ENCODE measurements around the gene TNXB.

TNXB gene

DNA sequence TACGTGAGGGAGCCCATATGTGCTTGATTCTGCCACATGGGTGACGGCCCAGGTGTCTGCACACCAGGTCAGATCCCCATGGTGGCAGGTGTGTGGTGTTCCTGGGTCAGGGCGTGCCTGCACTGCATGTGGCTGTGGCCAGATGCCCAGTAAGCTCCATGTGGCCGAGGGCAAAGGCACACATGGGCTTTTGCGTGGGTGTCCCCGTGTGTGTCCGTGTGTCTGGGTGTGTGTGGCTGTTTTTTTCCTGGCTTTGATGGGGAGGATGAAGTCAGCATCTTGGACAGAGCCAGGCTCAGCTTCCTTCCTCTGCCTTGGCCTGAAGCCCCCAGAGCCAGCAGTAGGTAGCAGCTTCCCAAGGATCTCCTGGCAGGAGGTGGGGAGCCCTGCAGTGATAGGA lies 1.5 kb upstream of the TNXB start:
- no peaks in the 10 kb centered on the region for H3K79me2 ChIP-seq (ENCODE audit: insufficient read depth, low read length)

DNA sequence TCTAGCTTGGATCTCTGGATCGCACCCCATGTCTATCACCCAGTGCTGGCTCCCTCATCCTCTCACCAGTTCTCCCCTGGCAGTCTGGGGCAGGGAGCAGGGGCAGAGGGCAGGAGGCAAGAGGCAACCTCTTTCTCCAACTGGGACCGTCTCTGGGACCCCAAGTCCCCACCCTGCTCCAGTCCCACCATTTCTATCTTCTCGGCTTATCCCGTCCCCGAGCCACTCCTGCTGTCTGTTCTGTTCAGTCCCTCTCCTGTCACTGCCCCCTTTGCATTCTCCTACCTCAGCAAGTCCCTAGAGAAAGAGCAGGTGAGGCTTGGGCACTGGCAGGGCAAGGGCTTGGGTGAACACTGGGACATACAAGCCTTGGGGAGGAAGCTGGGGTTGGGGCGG lies 625 bp upstream of the TNXB start:
- Histone ChIP-seq H3K9ac (ENCODE audit: low read length) (no peak overlapping the region), H3K9me3 (ENCODE audit: low read length) (no peaks in the 10 kb centered on the region), H4K20me1 (ENCODE audit: insufficient read depth, low read length) (no peaks in the 10 kb centered on the region), H3K9me2 (ENCODE audit: low read depth, low read length) (no peaks in the 10 kb centered on the region), H3K36me3 (ENCODE audit: insufficient read depth, low read length) (peaks cover 2% of the 10 kb centered on the region; the same call in 1 of the 2 replicates), H3K27ac (ENCODE audit: low read depth, low read length, poor library complexity, severe bottlenecking) (no peak overlapping the region), H3K27me3 (ENCODE audit: insufficient read depth, low read length) (0 out of 2 replicates have a peak, but pooled peaks cover 3% of the 10 kb centered on the region), H3K79me2 (ENCODE audit: insufficient read depth, low read length) (no peaks in the 10 kb centered on the region), H2AFZ (ENCODE audit: low read length) (no peak overlapping the region), H3K4me1 (ENCODE audit: insufficient read depth, low read length, severe bottlenecking) (no peaks in the 10 kb centered on the region), H3K4me3 (ENCODE audit: low read depth, low read length, poor library complexity, severe bottlenecking) (no peak overlapping the region), H3K4me2 (ENCODE audit: low read length) (no peak overlapping the region), H3F3A (ENCODE audit: insufficient read depth, low read length) (no peaks in the 10 kb centered on the region)
- no peak for TF ChIP-seq EZH2 (IDR thresholded peaks at IDR 0.05; ENCODE audit: borderline replicate concordance, low read length)
- TF ChIP-seq, protein P1, sequence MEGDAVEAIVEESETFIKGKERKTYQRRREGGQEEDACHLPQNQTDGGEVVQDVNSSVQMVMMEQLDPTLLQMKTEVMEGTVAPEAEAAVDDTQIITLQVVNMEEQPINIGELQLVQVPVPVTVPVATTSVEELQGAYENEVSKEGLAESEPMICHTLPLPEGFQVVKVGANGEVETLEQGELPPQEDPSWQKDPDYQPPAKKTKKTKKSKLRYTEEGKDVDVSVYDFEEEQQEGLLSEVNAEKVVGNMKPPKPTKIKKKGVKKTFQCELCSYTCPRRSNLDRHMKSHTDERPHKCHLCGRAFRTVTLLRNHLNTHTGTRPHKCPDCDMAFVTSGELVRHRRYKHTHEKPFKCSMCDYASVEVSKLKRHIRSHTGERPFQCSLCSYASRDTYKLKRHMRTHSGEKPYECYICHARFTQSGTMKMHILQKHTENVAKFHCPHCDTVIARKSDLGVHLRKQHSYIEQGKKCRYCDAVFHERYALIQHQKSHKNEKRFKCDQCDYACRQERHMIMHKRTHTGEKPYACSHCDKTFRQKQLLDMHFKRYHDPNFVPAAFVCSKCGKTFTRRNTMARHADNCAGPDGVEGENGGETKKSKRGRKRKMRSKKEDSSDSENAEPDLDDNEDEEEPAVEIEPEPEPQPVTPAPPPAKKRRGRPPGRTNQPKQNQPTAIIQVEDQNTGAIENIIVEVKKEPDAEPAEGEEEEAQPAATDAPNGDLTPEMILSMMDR (IDR thresholded peaks at IDR 0.05; ENCODE audit: low read length) = no peak

More for the DNA sequence above, 1.5 kb upstream of the TNXB start:
- TF ChIP-seq, protein P1 (IDR thresholded peaks at IDR 0.05; ENCODE audit: low read length) = no peak
- TF ChIP-seq EZH2 (IDR thresholded peaks at IDR 0.05; ENCODE audit: borderline replicate concordance, low read length) = no peak
- Histone ChIP-seq H3K9ac (ENCODE audit: low read length) (no peak overlapping the region), H3K27ac (ENCODE audit: low read depth, low read length, poor library complexity, severe bottlenecking) (no peak overlapping the region), H3K4me1 (ENCODE audit: insufficient read depth, low read length, severe bottlenecking) (no peaks in the 10 kb centered on the region), H3K9me3 (ENCODE audit: low read length) (no peaks in the 10 kb centered on the region), H3K27me3 (ENCODE audit: insufficient read depth, low read length) (no peaks in the 10 kb centered on the region), H3K9me2 (ENCODE audit: low read depth, low read length) (no peaks in the 10 kb centered on the region), H2AFZ (ENCODE audit: low read length) (no peak overlapping the region), H3K4me2 (ENCODE audit: low read length) (no peak overlapping the region), H3K4me3 (ENCODE audit: low read depth, low read length, poor library complexity, severe bottlenecking) (no peak overlapping the region), H3K36me3 (ENCODE audit: insufficient read depth, low read length) (peaks cover 8% of the 10 kb centered on the region), H3F3A (ENCODE audit: insufficient read depth, low read length) (no peaks in the 10 kb centered on the region), H4K20me1 (ENCODE audit: insufficient read depth, low read length) (no peaks in the 10 kb centered on the region)

DNA sequence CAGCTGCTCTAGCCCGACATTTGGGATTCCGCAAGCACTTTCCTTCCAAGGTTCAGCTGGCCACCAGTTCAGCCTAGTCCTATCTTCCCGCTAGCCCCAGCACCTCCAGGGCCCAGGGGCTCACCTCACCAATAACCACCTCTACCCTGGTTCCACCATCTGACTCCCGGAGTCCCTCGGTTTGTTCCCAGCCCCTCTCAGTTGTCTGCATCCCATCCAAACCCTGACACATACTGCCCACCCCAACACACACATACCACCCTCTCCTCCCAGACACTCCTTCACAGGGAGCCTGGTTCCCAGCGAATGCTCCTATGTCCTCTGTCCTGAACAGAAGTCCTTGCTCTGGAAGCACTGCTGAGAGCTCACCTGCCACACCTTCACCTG lies 418 bp downstream of the TNXB start:
- Histone ChIP-seq H2AFZ (ENCODE audit: low read length) (no peak overlapping the region), H3K9ac (ENCODE audit: low read length) (no peak overlapping the region), H3K4me1 (ENCODE audit: insufficient read depth, low read length, severe bottlenecking) (no peaks in the 10 kb centered on the region), H3K36me3 (ENCODE audit: insufficient read depth, low read length) (no peaks in the 10 kb centered on the region), H3F3A (ENCODE audit: insufficient read depth, low read length) (no peaks in the 10 kb centered on the region), H3K79me2 (ENCODE audit: insufficient read depth, low read length) (no peaks in the 10 kb centered on the region), H3K27ac (ENCODE audit: low read depth, low read length, poor library complexity, severe bottlenecking) (no peak overlapping the region), H3K27me3 (ENCODE audit: insufficient read depth, low read length) (0 out of 2 replicates have a peak, but pooled peaks cover 3% of the 10 kb centered on the region), H3K9me3 (ENCODE audit: low read length) (no peaks in the 10 kb centered on the region), H3K9me2 (ENCODE audit: low read depth, low read length) (no peaks in the 10 kb centered on the region), H3K4me3 (ENCODE audit: low read depth, low read length, poor library complexity, severe bottlenecking) (no peak overlapping the region), H4K20me1 (ENCODE audit: insufficient read depth, low read length) (no peaks in the 10 kb centered on the region), H3K4me2 (ENCODE audit: low read length) (no peak overlapping the region)
- TF ChIP-seq EZH2 (IDR thresholded peaks at IDR 0.05; ENCODE audit: borderline replicate concordance, low read length) = no peak
- TF ChIP-seq, protein P1 (IDR thresholded peaks at IDR 0.05; ENCODE audit: low read length) = no peak
